Measurements from ENCODE around the gene WDR88.
"Not testable (repeated sequence)": the region's sequence is repeated elsewhere in the genome, so short reads cannot be mapped to it uniquely, and the experiment has no call there.

WDR88 gene

DNA sequence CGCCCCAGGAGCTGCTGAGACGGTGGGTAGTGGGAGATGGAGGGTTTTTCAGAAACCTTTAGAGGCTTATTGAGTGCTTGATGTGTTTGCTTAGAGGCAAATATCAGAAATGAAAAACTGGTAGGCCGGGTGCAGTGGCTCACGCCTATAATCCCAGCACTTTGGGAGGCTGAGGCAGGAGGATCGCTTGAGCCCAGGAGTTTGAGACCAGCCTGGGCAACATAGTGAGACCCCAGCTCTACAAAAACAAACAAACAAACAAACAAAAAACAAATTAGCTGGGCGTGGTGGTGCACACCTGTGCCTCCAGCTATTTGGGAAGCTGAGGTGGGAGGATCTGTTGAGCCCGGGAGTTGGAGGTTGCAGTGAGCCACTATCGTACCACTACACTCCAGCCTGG is 5.2 kb upstream of the WDR88 start:
- DNase-seq (ENCODE audit: low read depth in 2 of 2): not testable (repeated sequence)

DNA sequence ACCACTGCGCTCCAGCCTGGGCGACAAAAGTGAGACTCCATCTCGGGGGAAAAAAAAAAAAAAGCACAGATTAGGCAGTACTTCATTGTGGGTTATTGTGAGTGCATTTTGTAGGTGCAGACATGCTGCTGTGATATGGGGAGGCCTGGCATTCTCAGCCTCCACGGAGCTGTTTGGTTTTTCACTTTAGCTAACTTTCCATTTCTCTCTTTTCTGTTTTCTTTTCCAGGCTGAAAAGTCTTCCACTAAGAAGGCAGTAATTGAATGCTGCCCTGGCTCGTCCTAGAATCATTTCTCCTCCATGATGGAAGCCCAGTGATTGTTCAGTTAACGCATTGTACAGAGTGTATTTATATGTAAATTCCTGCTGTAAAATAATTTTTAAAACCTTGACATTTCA is 2.0 kb upstream of the WDR88 start:
- no peak for DNase-seq (ENCODE audit: low read depth in 2 of 2)

DNA sequence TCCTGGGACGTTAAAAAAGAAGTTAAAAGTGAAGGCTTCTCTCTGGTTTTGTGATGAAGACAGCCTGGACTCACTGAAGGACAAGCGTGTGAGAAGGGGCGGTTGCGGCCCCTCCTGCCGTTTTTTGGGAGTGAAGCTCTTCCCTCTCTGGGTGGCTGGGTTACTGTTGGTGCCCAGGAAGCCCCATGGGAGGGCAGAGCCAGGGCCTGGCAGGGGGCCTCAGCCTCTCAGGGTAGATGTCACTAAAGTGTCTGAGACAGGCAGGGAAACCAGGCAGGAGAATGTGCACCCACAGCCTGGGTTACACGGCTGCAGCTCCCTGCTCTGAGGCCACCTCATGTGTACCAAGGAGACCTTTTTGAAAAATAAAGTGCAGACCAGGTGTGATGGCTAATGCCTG is 1.5 kb upstream of the WDR88 start:
- no peak for DNase-seq (ENCODE audit: low read depth in 2 of 2)

DNA sequence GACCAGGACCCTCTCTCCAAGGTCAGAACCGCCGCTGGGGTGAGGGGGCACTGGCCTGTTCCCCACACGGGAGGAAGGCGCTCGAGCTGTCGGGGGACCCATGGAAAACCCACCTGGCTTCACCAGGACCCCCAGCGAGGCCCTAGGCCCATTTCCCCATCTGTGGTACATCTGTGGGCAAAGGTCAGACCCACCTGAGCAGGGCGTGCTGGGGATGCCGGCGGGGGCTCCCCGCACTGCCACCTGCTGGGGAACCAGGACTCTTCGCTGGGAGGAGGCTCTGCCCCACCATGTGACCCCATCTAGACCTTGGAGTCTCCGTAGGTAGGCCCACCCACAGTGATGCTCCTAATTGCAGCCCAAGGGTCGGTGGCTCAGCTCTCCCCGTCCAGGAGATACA is 511 bp downstream of the WDR88 start:
- DNase-seq (ENCODE audit: low read depth in 2 of 2): no peak

GRCh38 chr19:33133438-33134031 is 1.6 kb downstream of the WDR88 start:
- no peak for DNase-seq (ENCODE audit: low read depth in 2 of 2)

- peak; percentile 41 to 45 for DNase-seq (ENCODE audit: low read depth in 2 of 2)
Observed at GRCh38 chr19:33134571-33135041, 2.7 kb downstream of the WDR88 start.

GRCh38 chr19:33139165-33139564 is 7.3 kb downstream of the WDR88 start:
- no peak for DNase-seq (ENCODE audit: low read depth in 2 of 2)

GRCh38 chr19:33143897-33144405 is 12.0 kb downstream of the WDR88 start:
- peak; percentile 39 to 66 for DNase-seq (ENCODE audit: low read depth in 2 of 2)

DNA sequence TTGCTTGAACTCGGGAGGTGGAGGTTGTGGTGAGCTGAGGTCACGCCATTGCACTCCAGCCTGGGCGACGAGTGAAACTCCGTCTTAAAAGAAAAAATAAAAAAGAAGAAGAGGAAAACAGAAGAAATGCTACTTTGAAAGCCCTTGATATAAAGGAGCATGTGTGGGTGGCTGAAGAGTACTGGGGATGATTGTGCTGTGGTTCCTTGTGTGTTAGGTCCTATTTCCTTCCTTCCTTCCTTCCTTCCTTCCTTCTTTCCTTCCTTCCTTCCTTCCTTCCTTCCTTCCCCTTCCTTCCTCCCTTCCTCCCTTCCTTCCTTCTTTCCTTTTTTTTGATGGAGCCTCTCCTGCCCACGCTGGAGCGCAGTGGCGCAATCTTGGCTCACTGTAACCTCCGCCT is 14.3 kb downstream of the WDR88 start:
- no peak for DNase-seq (ENCODE audit: low read depth in 2 of 2)

DNA sequence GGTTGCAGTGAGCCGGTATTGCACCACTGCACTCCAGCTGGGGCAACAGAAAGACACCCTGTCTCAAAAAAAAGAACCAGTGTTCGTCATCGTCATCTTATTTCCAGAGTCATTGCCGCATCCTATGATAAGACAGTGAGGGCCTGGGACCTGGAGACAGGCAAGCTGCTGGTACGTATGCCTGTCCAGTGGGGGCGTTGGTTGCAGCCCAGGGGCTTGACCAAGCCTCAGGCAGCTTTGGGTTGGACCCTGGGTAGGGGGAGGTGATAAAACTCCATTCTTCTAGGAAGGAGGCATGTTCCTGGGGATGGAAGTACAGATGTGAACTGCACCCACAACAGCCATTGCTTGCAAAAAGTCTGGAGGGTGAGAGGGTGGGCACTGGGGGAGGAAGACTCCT is 15.6 kb downstream of the WDR88 start:
- no peak for DNase-seq (ENCODE audit: low read depth in 2 of 2)

DNA sequence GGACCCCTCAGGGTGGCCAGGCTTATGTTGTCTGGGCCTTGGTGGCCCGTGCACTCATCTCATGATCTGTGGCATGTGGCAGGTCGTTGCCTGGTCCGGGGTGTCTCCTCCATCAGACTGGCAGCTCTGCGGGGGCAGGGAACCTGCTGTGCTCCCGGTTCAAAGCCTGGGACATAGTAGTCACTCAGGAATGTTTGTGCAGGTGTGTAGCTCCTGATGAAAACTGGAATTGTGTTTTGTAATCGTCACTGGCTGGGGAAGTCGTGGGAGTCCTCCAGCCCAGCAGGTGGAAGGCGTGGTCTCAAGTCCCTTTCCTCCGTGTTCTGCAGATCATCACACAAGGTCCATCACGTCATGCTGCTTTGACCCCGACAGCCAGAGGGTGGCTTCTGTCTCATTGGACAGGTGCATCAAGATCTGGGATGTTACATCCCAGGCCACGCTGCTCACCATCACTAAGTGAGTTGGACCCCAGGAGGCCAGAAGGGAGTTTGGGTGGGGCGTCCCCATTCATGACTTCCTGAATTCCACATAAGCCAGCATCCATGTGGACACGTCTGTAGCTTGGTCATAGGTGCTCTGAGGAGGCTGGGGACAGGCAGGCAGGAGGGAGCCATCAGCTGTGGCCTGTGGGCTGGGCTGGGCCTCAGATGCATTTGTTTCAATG is 19.1 kb downstream of the WDR88 start:
- no peak for DNase-seq (ENCODE audit: low read depth in 2 of 2)

DNA sequence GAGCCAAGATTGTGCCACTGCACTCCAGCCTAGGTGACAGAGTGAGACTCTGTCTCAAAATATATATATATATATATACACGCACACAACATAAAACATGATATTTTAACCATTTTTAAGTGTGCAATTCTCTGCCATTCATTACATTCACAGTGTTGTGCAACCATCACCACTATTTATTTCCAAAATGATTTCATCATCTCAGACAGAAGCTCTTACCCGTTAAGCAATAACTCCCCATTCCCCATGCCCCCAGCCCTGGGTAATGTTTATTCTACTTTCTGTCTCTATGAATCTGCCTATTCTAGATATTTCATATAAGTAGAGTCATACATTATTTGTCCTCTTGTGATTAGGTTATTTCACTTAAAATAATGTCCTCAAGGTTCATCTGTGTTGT is 20.3 kb downstream of the WDR88 start:
- no peak for DNase-seq (ENCODE audit: low read depth in 2 of 2)

- DNase-seq (ENCODE audit: low read depth in 2 of 2): not testable (repeated sequence)
Observed at GRCh38 chr19:33152625-33153024, 20.7 kb downstream of the WDR88 start.

- not testable (repeated sequence) for DNase-seq (ENCODE audit: low read depth in 2 of 2)
Observed at GRCh38 chr19:33154313-33154712, 22.4 kb downstream of the WDR88 start.

DNA sequence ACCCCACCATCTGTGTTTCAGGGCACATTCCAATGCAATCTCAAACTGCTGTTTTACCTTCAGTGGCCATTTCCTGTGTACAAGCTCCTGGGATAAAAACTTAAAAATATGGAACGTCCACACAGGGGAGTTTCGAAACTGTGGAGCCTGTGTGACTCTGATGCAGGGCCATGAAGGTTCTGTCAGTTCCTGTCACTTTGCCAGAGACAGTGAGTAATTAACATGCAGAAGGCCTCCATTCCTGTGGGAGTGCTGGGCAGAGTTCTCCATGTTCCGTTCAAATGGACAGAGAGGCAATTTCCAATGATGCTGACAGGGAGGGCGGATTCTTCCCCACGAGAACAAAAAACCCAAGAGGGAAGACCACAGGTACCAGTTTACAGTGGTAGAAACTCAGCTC is 24.4 kb downstream of the WDR88 start:
- no peak for DNase-seq (ENCODE audit: low read depth in 2 of 2)

DNA sequence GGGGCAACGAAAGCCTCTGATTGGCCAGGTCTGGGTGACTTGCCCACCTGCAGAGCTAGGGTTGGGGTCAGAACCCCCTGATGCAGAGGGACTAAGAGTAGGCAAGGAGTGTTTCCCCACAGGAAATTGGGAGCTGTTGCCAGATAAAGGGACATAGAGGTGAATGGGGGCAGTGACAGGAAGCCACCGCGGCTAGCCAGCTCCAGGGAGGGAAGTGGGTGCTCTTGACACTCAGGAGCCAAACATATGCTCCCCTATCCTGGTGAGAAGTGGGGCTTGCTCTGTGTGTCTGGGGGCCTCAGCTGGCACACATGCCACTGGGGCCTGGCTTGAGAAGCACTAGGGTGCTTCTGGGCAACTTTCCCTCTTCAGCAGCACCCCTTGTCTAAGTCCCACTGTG is 26.0 kb downstream of the WDR88 start:
- no peak for DNase-seq (ENCODE audit: low read depth in 2 of 2)

- DNase-seq (ENCODE audit: low read depth in 2 of 2): no peak
Observed at GRCh38 chr19:33158365-33158764, 26.5 kb downstream of the WDR88 start.

DNA sequence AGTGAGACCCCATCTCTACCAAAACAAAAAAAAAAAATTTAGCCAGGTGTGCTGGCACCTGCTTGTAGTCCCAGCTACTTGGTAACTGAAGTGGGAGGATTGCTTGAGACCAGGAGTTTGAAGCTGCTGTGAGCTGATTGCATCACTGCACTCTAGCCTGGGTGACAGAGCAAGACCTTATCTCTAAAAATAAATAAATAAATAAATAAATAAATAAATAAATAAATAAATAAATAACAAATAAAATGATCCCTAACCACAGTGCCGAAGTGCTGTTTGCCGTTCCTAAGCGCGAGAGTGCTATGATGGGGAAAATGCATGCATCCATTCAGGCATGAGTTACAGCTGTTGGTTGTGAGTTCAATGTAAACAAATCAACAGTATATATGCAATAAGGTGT is 27.2 kb downstream of the WDR88 start:
- no peak for DNase-seq (ENCODE audit: low read depth in 2 of 2)

GRCh38 chr19:33159893-33160292 is 28.0 kb downstream of the WDR88 start:
- DNase-seq (ENCODE audit: low read depth in 2 of 2): no peak

GRCh38 chr19:33161201-33161600 is 29.3 kb downstream of the WDR88 start:
- no peak for DNase-seq (ENCODE audit: low read depth in 2 of 2)

GRCh38 chr19:33163481-33163880 is 31.6 kb downstream of the WDR88 start:
- DNase-seq (ENCODE audit: low read depth in 2 of 2): no peak

DNA sequence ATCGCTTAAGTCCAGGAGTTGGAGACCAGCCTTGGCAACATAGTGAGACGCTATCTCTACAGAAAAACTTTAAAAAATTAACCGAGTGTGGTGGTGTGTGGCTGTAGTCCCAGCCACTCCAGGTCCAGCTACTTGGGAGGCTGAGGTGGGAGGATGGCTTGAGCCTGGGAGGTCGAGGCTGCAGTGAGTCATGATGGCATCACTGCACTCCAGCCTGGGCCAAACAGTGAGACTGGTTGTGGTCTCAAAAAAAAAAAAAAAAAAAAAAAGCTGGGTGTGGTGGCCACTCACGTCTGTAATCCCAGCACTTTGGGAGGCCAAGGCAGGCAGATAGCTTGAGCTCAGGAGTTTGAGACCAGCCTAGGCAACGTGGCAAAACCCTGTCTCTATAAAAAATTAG is 34.1 kb downstream of the WDR88 start:
- not testable (repeated sequence) for DNase-seq (ENCODE audit: low read depth in 2 of 2)

- DNase-seq (ENCODE audit: low read depth in 2 of 2): no peak
Observed at GRCh38 chr19:33167438-33167837, 35.5 kb downstream of the WDR88 start.

DNA sequence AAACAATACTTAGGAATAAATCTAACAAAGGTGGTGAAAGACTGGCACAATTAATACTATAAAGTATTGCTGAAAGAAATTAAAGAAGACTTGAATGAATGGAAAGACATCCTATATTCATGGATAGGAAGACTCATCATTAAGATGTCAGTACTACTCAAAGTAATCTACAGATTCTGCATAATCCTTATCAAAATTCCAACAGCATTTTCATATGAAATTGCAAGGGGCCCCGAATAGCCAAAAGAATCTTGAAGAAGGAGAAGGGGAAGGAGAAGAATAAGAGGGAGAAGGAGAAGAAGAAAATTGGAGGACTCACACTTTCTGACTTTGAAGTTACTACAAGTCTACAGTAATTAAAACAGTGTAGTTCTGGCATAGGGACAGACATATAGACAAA is 36.6 kb downstream of the WDR88 start:
- no peak for DNase-seq (ENCODE audit: low read depth in 2 of 2)
